Measurements from ENCODE around the gene TIMM8B. TPM values are rescaled to one million over a fixed set of nuclear protein-coding genes. Genes with fewer than 3 reads are reported as not detected.

TIMM8B gene
- total and polyA plus RNA-seq, 9 of the 15 experiments (the other 6 are each of a cell fraction or from before 2014, with no cell fraction given), result 95.8 to 338 (median 145) TPM

DNA sequence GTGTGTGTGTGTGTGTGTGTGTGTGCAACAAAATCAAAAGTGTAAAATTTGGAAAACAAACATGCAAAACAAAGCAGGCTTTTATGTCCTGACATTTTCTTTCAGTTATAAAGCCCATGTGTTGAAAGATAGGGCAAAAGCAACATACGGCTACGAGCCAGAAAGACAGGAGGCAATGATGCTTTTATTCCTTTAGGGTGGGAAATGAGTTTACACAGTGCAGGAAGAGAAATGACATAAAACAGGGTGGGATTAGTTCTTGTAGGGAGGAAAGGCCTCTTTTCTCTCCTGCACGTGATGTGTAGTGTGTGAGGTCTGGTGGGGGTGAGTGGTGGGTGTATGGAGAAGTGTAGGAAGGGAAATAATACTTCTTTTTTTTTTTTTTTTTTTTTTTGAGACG lies 47.9 kb upstream of the TIMM8B start:
- H3K27me3 ChIP-seq (ENCODE audit: control insufficient read depth in 2 of 2, insufficient read depth in 2 of 2, low read length in 2 of 2), result no peaks in the 10 kb centered on the region
- H3K4me3 ChIP-seq, result no peak overlapping the region
- ChIA-PET CTCF (ENCODE audit: low intra/inter-chr PET ratio) (no interaction called here), POLR2A (no interaction called here)
- H4K20me1 ChIP-seq (replicated peaks; ENCODE audit: control insufficient read depth, insufficient read depth, low read length), result no peaks in the 10 kb centered on the region
- ATAC-seq (no peak), DNase-seq (ENCODE audit: extremely low read depth in 1 of 4, low spot score in 3 of 4) (no peak), FAIRE-seq (no peak)
- H3K9ac ChIP-seq (ENCODE audit: insufficient read depth in 1 of 2, low read depth in 2 of 2, low read length in 2 of 2), result no peak overlapping the region
- 54% methylated on average over 3 of the region's 4 CpGs for whole genome bisulfite sequencing (ENCODE audit: insufficient coverage, low coverage, missing lambda C conversion rate)
- H3K9me1 ChIP-seq (ENCODE audit: control insufficient read depth, insufficient read depth, low read length), result no peaks in the 10 kb centered on the region
- intact Hi-C loops (cut with micrococcal nuclease) (no loop called here), in situ Hi-C loops (cut with MboI) (no loop called here)
- TF ChIP-seq RCOR1 (IDR thresholded peaks at IDR 0.05; ENCODE audit: borderline replicate concordance in 1 of 2, low read depth in 2 of 2, low read length in 2 of 2) (no peak), TCF7L2 (IDR thresholded peaks at IDR 0.05; ENCODE audit: low read depth, low read length) (no peak), ETV5 (CRISPR knock-in tag; IDR thresholded peaks at IDR 0.05; ENCODE audit: low read depth) (no peak), ZNF830 (CRISPR knock-in tag; IDR thresholded peaks at IDR 0.05) (no peak), ZBTB8A (IDR thresholded peaks at IDR 0.05; ENCODE audit: partially characterized antibody) (no peak), KLF16 (IDR thresholded peaks at IDR 0.05) (no peak), EHMT2 (IDR thresholded peaks at IDR 0.05) (no peak), RHOXF2B (CRISPR knock-in tag; conservative IDR thresholded peaks at IDR 0.05) (no peak)
- TF ChIP-seq, protein P1, sequence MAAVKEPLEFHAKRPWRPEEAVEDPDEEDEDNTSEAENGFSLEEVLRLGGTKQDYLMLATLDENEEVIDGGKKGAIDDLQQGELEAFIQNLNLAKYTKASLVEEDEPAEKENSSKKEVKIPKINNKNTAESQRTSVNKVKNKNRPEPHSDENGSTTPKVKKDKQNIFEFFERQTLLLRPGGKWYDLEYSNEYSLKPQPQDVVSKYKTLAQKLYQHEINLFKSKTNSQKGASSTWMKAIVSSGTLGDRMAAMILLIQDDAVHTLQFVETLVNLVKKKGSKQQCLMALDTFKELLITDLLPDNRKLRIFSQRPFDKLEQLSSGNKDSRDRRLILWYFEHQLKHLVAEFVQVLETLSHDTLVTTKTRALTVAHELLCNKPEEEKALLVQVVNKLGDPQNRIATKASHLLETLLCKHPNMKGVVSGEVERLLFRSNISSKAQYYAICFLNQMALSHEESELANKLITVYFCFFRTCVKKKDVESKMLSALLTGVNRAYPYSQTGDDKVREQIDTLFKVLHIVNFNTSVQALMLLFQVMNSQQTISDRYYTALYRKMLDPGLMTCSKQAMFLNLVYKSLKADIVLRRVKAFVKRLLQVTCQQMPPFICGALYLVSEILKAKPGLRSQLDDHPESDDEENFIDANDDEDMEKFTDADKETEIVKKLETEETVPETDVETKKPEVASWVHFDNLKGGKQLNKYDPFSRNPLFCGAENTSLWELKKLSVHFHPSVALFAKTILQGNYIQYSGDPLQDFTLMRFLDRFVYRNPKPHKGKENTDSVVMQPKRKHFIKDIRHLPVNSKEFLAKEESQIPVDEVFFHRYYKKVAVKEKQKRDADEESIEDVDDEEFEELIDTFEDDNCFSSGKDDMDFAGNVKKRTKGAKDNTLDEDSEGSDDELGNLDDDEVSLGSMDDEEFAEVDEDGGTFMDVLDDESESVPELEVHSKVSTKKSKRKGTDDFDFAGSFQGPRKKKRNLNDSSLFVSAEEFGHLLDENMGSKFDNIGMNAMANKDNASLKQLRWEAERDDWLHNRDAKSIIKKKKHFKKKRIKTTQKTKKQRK (IDR thresholded peaks at IDR 0.05; ENCODE audit: borderline replicate concordance, low read depth, low read length), result no peak
- H3K79me2 ChIP-seq (ENCODE audit: control insufficient read depth, insufficient read depth, low read length), result no peaks in the 10 kb centered on the region
- H3K36me3 ChIP-seq (ENCODE audit: control insufficient read depth, insufficient read depth, low read length), result no peaks in the 10 kb centered on the region
- no TSS peak for BruUV-seq (replicated peaks)
- no peaks in the 10 kb centered on the region for H3K4me1 ChIP-seq (replicated peaks in 1 of 2; ENCODE audit: control insufficient read depth in 2 of 2, insufficient read depth in 2 of 2, low read length in 2 of 2)
- no peak overlapping the region for H3K27ac ChIP-seq (ENCODE audit: extremely low read depth, low read depth, low read length)
- no peak overlapping the region for H2AFZ ChIP-seq (ENCODE audit: low read depth, low read length)
- no peaks in the 10 kb centered on the region for H3K9me3 ChIP-seq (replicated peaks; ENCODE audit: control insufficient read depth, insufficient read depth, low read depth, low read length)
- H3K4me2 ChIP-seq (ENCODE audit: insufficient read depth, low read length), result no peak overlapping the region
